ENCODE results near the gene CST3. TPM values are rescaled to one million over a fixed set of nuclear protein-coding genes. Genes with fewer than 3 reads are reported as not detected.

Gene CST3
- total RNA-seq, 1 experiment from 2014 or later = 181 TPM

DNA sequence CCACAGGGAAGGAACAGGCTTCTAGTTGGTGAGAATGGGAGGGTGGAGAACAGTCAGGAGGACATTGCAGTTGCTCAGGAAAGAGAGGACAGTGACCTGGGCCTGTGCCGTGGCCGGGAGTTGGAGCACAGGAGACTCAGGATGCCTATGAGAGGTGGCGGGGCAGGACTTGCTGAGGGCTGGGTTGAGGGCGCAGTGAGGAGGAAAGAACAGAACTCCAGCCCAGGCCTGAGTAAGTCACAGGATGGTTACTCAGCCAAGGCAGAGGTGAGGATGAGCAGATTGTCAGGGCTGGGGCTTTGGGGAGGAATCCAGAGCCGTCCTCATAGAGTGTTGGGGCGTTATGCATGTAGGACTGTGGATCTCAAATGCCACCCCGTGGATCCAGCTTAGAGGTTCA is 29.9 kb upstream of the CST3 start (continued):
- TF ChIP-seq, protein P1, sequence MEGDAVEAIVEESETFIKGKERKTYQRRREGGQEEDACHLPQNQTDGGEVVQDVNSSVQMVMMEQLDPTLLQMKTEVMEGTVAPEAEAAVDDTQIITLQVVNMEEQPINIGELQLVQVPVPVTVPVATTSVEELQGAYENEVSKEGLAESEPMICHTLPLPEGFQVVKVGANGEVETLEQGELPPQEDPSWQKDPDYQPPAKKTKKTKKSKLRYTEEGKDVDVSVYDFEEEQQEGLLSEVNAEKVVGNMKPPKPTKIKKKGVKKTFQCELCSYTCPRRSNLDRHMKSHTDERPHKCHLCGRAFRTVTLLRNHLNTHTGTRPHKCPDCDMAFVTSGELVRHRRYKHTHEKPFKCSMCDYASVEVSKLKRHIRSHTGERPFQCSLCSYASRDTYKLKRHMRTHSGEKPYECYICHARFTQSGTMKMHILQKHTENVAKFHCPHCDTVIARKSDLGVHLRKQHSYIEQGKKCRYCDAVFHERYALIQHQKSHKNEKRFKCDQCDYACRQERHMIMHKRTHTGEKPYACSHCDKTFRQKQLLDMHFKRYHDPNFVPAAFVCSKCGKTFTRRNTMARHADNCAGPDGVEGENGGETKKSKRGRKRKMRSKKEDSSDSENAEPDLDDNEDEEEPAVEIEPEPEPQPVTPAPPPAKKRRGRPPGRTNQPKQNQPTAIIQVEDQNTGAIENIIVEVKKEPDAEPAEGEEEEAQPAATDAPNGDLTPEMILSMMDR (IDR thresholded peaks at IDR 0.05 in 2 of 3, conservative IDR thresholded peaks at IDR 0.05 in 1 of 3; ENCODE audit: borderline replicate concordance in 1 of 3, insufficient read depth in 1 of 3, low read depth in 2 of 3, low read length in 2 of 3) = no peak
- TF ChIP-seq ZNF274 (IDR thresholded peaks at IDR 0.05; ENCODE audit: low read depth, low read length) = no peak
- no peak for TF ChIP-seq CBX3 (IDR thresholded peaks at IDR 0.05; ENCODE audit: low read depth)
- no peak for TF ChIP-seq RAD21 (IDR thresholded peaks at IDR 0.05; ENCODE audit: low read depth)
- no peak for TF ChIP-seq CEBPB (IDR thresholded peaks at IDR 0.05; ENCODE audit: low read depth)
- no peak for TF ChIP-seq SIN3A (IDR thresholded peaks at IDR 0.05; ENCODE audit: low read depth)
- TF ChIP-seq, protein P2, sequence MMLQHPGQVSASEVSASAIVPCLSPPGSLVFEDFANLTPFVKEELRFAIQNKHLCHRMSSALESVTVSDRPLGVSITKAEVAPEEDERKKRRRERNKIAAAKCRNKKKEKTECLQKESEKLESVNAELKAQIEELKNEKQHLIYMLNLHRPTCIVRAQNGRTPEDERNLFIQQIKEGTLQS (IDR thresholded peaks at IDR 0.05) = no peak
- no peak for TF ChIP-seq ZFX (IDR thresholded peaks at IDR 0.05)

DNA sequence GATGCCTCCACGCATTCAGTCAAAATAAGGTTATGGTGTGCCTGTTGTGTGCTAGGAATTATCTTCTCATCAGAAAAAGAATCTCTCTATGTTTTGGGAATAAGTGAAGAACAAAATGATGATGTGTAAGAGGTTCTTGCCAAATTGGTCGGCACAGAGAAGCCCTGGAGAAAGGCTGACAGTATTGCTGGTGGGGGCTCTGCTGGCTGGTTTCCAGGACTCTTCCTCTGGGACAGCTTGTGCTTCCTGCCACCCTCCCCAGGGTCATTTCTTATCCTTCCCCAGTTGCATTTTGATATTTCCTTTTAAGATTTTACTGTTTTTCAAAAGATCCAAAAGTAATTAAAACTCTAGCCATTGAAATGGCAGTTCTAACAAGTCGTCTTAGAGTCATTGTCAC is 28.9 kb upstream of the CST3 start:
- Histone ChIP-seq H3K4me3 (replicated peaks in 1 of 2; ENCODE audit: low read depth in 1 of 2, low read length in 2 of 2) (no peak overlapping the region), H3K27ac (ENCODE audit: low read depth, low read length) (no peak overlapping the region), H3K36me3 (ENCODE audit: control insufficient read depth in 1 of 2, insufficient read depth in 2 of 2, low read length in 2 of 2) (no peaks in the 10 kb centered on the region), H3K27me3 (ENCODE audit: insufficient read depth, low read length) (no peaks in the 10 kb centered on the region), H3K9ac (ENCODE audit: low read length) (no peak overlapping the region), H4K20me1 (ENCODE audit: insufficient read depth) (no peaks in the 10 kb centered on the region), H3K79me2 (ENCODE audit: insufficient read depth, low read length) (no peaks in the 10 kb centered on the region), H3K9me3 (ENCODE audit: control insufficient read depth in 1 of 2, insufficient read depth in 1 of 2, low read depth in 1 of 2, low read length in 2 of 2) (no peaks in the 10 kb centered on the region), H2AFZ (ENCODE audit: low read depth, low read length, poor library complexity, severe bottlenecking) (no peak overlapping the region), H3K4me1 (ENCODE audit: control insufficient read depth in 1 of 2, insufficient read depth in 2 of 2, low read length in 2 of 2) (no peaks in the 10 kb centered on the region), H3K9me2 (ENCODE audit: insufficient read depth) (no peaks in the 10 kb centered on the region), H3K4me2 (ENCODE audit: low read length) (no peak overlapping the region)
- intact Hi-C loops (cut with micrococcal nuclease) = loop anchor here (5.0 kb wide), 3 partner anchors 59 to 1116 kb away; partner anchors contain the start of gene CST9
- no peak for DNase-seq (ENCODE audit: low read depth, low spot score)
- TF ChIP-seq SP1 (IDR thresholded peaks at IDR 0.05; ENCODE audit: low read depth) = no peak
- TF ChIP-seq YY1 (IDR thresholded peaks at IDR 0.05; ENCODE audit: extremely low read depth, insufficient replicate concordance, low read depth, low read length) = no peak
- TF ChIP-seq FOSL1 (IDR thresholded peaks at IDR 0.05; ENCODE audit: low read depth) = no peak
- no peak for TF ChIP-seq CBX3 (IDR thresholded peaks at IDR 0.05; ENCODE audit: low read depth)
- TF ChIP-seq RAD21 (IDR thresholded peaks at IDR 0.05; ENCODE audit: low read depth) = no peak
- no peak for TF ChIP-seq SIN3A (IDR thresholded peaks at IDR 0.05; ENCODE audit: low read depth)
- no peak for TF ChIP-seq ZFX (IDR thresholded peaks at IDR 0.05)
- CTCF ChIA-PET = interaction anchor here (1.2 kb wide), 1 partner anchor 225 kb away, joined by 3 read pairs; no protein-coding TSS in a partner anchor
- no TSS peak for BruUV-seq (replicated peaks)
- no peak for ATAC-seq
- RAD21 ChIA-PET (ENCODE audit: low non-redundant PET in 1 of 2, low total read pairs in 2 of 2, uncharacterized antibody in 2 of 2, unreplicated experiment in 2 of 2) = no interaction called here
- POLR2A ChIA-PET = no interaction called here

Data from HCT116 (cell line).